Body of pancreas (tissue), 4 donors: ENCODE measurements around the gene PALM2AKAP2. TPM values are rescaled to one million over a fixed set of nuclear protein-coding genes. Genes with fewer than 3 reads are reported as not detected.

ENCODE experiments used
- ATAC-seq: fragments of 150-250 bp; one replicate; pipeline ENCODE4 v1.9.1; 2016
- DNase-seq, 4 donors: peaks; one replicate each; pipeline ENCODE4 v3.0.0-alpha.2; 2019
- H3K27ac ChIP-seq, 4 donors: fragments of 200-600 bp; sonication (generic); 1 replicate in 3 of 4; 2 replicates in 1 of 4; pipeline versions ENCODE4 v1.5.1 to v1.6.1; 2016 to 2019; ENCODE audit warnings: mild to moderate bottlenecking in 1 of 4, mixed read lengths in 1 of 4, moderate library complexity in 1 of 4
- H3K27me3 ChIP-seq, 2 donors: fragments of 200-600 bp; sonication (generic); one replicate each; pipeline ENCODE4 v1.6.0; 2016; ENCODE audit warnings: mild to moderate bottlenecking in 1 of 2
- H3K36me3 ChIP-seq, 2 donors: fragments of 200-600 bp; sonication (generic); replicated peaks in 1 of 2; 2 replicates each; pipeline ENCODE4 v1.5.1; 2016; ENCODE audit warnings: low read depth in 2 of 2; ENCODE audit not compliant: insufficient read depth in 1 of 2
- H3K4me1 ChIP-seq: fragments of 200-600 bp; sonication (generic); one replicate; pipeline ENCODE4 v1.6.0; 2016
- H3K4me3 ChIP-seq, 2 donors: fragments of 200-600 bp; sonication (generic); 1 replicate in 1 of 2; 2 replicates in 1 of 2; pipeline ENCODE4 v1.5.1; 2016 to 2019
- H3K9me3 ChIP-seq, 3 donors: fragments of 200-600 bp; sonication (generic); 1 replicate in 2 of 3; 2 replicates in 1 of 3; pipeline ENCODE4 v1.5.1; 2016
- POLR2A ChIP-seq, 3 donors: fragments of 450-650 bp; IDR thresholded peaks; one replicate each; pipeline ENCODE4 v1.6.1; 2016; ENCODE audit warnings: antibody characterized with exemption in 3 of 3, mild to moderate bottlenecking in 2 of 3
- WGBS, 2 donors: methylation state at CpG; one replicate each; pipeline ENCODE4 v1.1.5; 2017; 5-methylcytosine and 5-hydroxymethylcytosine counted together
- intact Hi-C: fragments of 100-400 bp; cut with DNase I; formaldehyde crosslinking; loops from one replicate; pipeline ENCODE4 v1.15.1; 2023
- total RNA-seq, 2 donors: library from RNA; depleted of rRNA; stranded (reverse); fragments of >200 nt; gene quantifications; one replicate each; pipeline ENCODE4 v1.1.0, GENCODE V29; 2016
- TF ChIP-seq, protein P1 (sequence below), 7 experiments: fragments of 450-650 bp in 4 of 7; fragments of 200-600 bp in 3 of 7; sonication (generic) in 3 of 7; IDR thresholded peaks; one replicate each; pipeline ENCODE4 v1.5.1; 2016 to 2019; ENCODE audit warnings: antibody characterized with exemption in 7 of 7

PALM2AKAP2 gene
- total RNA-seq, 2 donors from 2014 or later: 0.99 to 2.1 TPM

DNA sequence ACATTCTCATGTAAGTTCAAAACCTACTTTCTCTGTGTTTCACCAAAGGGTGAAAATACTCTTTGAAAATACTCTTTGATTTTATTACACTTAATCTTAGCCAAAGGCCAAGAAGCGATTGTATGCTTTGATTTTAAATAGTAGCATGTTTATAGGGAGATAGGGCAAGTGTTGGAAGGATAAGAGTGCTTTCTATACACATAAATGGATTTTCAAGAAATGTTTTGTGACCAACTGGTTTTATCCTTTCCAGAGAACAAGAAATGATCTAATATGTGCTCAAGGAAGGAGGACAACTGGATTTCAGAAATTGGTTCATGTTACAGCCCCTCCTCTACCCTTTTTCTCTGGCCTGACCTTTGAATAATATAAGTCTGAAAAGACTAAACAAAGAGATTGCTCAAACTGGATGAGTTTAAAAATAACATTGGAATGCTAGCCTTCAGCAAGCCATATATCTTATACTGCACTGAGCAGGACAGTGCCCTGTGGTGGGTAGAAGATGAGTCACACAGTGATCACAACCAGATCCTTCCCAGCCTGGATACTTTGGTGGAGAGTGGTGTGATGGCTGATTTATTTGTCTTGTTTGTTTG is 13.1 kb downstream of the PALM2AKAP2 start:
- intact Hi-C loops: no loop called here
- Histone ChIP-seq H3K27ac (no peak overlapping the region), H3K9me3 (no peaks in the 10 kb centered on the region), H3K27me3 (no peaks in the 10 kb centered on the region), H3K4me1 (peaks cover 3% of the 10 kb centered on the region), H3K4me3 (no peak overlapping the region), H3K36me3 (no peaks in the 10 kb centered on the region)
- no peak for DNase-seq
- WGBS, 2 donors: 57 to 60% methylated on average over 1 of the region's 1 CpG
- TF ChIP-seq POLR2A (IDR thresholded peaks at IDR 0.05): no peak
- TF ChIP-seq, protein P1, sequence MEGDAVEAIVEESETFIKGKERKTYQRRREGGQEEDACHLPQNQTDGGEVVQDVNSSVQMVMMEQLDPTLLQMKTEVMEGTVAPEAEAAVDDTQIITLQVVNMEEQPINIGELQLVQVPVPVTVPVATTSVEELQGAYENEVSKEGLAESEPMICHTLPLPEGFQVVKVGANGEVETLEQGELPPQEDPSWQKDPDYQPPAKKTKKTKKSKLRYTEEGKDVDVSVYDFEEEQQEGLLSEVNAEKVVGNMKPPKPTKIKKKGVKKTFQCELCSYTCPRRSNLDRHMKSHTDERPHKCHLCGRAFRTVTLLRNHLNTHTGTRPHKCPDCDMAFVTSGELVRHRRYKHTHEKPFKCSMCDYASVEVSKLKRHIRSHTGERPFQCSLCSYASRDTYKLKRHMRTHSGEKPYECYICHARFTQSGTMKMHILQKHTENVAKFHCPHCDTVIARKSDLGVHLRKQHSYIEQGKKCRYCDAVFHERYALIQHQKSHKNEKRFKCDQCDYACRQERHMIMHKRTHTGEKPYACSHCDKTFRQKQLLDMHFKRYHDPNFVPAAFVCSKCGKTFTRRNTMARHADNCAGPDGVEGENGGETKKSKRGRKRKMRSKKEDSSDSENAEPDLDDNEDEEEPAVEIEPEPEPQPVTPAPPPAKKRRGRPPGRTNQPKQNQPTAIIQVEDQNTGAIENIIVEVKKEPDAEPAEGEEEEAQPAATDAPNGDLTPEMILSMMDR (IDR thresholded peaks at IDR 0.05): no peak
- ATAC-seq: no peak

DNA sequence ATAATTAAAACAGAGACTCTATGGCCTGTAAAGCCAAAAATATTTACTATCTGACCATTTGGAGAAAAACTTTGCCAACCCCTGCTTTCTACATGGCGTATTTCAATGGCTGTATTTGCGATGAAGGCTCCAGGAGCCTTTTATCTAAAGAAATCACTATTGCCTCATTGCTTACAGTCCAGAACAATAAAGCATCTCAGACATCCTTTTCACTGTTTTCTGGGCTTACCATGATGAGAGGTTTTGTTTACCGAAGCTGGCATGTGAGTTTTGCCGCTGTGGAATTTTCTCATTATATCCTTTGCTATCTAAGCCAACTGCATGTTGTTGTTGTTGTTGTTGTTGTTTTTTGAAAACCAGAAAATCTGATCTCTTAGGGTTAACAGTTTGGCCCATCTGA is 13.9 kb downstream of the PALM2AKAP2 start:
- Histone ChIP-seq H3K9me3 (no peaks in the 10 kb centered on the region), H3K4me1 (peaks cover 3% of the 10 kb centered on the region), H3K36me3 (no peaks in the 10 kb centered on the region), H3K4me3 (no peak overlapping the region), H3K27ac (no peak overlapping the region), H3K27me3 (no peaks in the 10 kb centered on the region)
- TF ChIP-seq, protein P1 (IDR thresholded peaks at IDR 0.05): no peak
- TF ChIP-seq POLR2A (IDR thresholded peaks at IDR 0.05): no peak
- WGBS, 2 donors: 92 to 93% methylated on average over 4 of the region's 4 CpGs
- ATAC-seq: no peak
- DNase-seq: no peak
- intact Hi-C loops: no loop called here

DNA sequence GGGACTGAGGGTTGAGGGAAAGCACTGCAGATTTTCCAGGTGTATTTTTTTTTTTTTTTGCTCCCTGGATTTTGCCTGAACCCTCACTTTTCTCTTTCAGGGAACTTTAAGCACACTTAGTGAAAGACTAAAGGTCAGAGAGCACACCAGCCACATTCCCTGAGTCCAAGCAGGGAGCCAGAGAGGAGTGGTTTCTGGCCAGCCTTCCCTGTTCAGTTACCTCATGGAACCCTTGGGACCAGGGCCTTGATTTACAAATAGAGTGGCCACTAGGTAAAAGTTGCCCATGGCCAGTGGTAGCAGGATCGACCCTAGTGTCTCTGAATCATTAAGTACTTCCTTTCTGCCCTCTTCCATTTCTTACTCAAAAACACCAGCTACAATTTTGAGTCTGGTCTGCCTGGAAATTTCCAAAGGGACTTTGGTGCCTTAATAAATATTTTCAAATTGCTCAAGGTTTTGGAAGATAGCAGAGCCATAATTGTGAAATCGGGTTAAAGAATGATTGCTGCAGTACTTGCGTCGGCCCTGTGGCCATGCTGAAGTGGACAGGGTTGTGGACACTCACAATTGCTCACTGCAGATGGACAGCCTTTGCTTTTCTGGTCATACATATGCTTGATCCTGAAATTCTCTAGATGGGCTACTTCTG is 14.5 kb downstream of the PALM2AKAP2 start:
- H3K27ac ChIP-seq: no peak overlapping the region
- TF ChIP-seq, protein P1 (IDR thresholded peaks at IDR 0.05): no peak
- no peak for TF ChIP-seq POLR2A (IDR thresholded peaks at IDR 0.05)
- ATAC-seq (peak; percentile 50), DNase-seq (no peak)
- H3K36me3 ChIP-seq: no peaks in the 10 kb centered on the region
- H3K9me3 ChIP-seq: no peaks in the 10 kb centered on the region
- intact Hi-C loops: no loop called here
- no peak overlapping the region for H3K4me3 ChIP-seq
- WGBS, 2 donors: 66 to 75% methylated on average over 4 of the region's 4 CpGs
- H3K27me3 ChIP-seq: no peaks in the 10 kb centered on the region
- peaks cover 2% of the 10 kb centered on the region for H3K4me1 ChIP-seq

DNA sequence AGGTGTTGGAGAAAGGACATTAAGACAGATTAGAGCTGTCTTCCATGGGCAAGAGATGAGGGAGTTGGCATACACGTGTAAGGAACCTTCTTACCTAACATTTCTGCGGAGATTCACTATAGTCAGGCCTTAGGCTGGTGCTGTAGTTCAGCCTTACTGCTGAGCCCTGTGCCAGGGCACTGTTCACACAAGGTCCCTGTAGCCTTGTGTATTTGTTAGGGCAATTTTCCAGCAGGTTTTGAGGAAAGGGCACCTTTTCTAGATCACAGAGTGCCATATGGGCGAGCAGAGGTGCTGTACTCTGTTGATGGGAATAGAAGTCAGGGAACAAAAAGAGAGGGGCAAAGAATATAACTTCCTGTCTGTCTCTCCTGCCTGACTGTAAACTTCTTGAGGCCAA is 15.6 kb downstream of the PALM2AKAP2 start:
- Histone ChIP-seq H3K9me3 (no peaks in the 10 kb centered on the region), H3K27ac (no peak overlapping the region), H3K27me3 (no peaks in the 10 kb centered on the region), H3K4me1 (no peaks in the 10 kb centered on the region), H3K36me3 (no peaks in the 10 kb centered on the region), H3K4me3 (no peak overlapping the region)
- intact Hi-C loops: no loop called here
- 73 to 78% methylated on average over 3 of the region's 3 CpGs for WGBS, 2 donors
- DNase-seq (no peak), ATAC-seq (no peak)
- no peak for TF ChIP-seq POLR2A (IDR thresholded peaks at IDR 0.05)
- TF ChIP-seq, protein P1 (IDR thresholded peaks at IDR 0.05): no peak

DNA sequence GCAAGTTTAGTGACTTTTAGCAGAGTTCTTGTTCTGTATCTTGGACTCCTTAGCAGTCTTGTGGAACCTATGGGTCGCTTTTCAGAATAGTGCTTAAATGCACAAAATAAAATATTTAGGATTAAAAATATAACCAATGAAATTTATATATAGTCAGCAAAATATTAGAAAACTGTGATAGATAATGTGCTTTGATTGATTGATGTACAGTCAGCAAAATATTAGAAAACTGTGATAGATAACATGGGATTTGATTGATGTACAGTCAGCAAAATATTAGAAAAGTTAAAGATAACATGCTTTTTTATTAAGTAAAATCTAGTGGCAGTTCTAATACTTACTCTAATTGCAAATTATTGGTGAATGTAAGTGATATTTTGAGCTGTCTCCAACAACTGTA is 16.1 kb downstream of the PALM2AKAP2 start:
- Histone ChIP-seq H3K36me3 (no peaks in the 10 kb centered on the region), H3K4me3 (no peak overlapping the region), H3K9me3 (no peaks in the 10 kb centered on the region), H3K27me3 (no peaks in the 10 kb centered on the region), H3K4me1 (no peaks in the 10 kb centered on the region), H3K27ac (no peak overlapping the region)
- ATAC-seq (no peak), DNase-seq (no peak)
- 83 to 90% methylated on average over 1 of the region's 1 CpG for WGBS, 2 donors
- intact Hi-C loops: no loop called here
- TF ChIP-seq POLR2A (IDR thresholded peaks at IDR 0.05): no peak
- TF ChIP-seq, protein P1 (IDR thresholded peaks at IDR 0.05): no peak
